GM18907 (cell line): ENCODE measurements around the gene RAB33A.
A peak's percentile ranks its signal among the peaks of the same experiment; 100 is the strongest.

Experiments used
- ATAC-seq: cut with Tn5 transposase; IDR thresholded peaks from one replicate; pipeline ENCODE4 v1.9.1; 2021; ENCODE audit warnings: mild to moderate bottlenecking, moderate library complexity; ENCODE audit not compliant: unreplicated experiment

The RAB33A gene

DNA sequence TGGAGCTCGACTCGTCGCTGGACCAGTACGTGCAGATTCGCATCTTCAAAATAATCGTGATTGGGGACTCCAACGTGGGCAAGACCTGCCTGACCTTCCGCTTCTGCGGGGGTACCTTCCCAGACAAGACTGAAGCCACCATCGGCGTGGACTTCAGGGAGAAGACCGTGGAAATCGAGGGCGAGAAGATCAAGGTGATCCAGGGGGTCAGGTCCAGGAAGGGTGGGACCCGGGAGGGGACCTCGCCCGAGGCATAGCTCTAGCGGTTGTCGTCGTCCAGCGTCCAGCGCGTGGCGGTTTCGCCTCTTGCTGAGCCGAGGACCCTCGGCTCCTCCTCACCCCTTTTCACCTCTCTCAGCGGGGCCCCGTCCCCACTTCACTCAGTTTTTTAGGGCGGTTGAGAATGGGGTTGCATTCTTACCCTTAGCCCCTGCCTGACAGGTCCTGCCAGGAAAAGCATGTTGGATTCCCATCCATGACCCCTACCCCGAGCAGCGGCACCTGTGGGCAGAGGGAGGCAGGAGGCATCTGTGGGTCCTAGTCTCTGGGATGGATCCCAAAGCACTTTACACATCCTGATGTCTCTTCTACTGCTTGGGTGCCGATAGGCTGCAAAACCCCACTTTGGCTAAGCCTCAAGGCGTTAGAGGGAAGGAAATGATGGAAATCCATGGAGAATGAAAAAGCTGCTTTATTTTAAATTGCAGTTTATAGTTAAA lies 524 bp downstream of the RAB33A start:
- ATAC-seq, result no peak

DNA sequence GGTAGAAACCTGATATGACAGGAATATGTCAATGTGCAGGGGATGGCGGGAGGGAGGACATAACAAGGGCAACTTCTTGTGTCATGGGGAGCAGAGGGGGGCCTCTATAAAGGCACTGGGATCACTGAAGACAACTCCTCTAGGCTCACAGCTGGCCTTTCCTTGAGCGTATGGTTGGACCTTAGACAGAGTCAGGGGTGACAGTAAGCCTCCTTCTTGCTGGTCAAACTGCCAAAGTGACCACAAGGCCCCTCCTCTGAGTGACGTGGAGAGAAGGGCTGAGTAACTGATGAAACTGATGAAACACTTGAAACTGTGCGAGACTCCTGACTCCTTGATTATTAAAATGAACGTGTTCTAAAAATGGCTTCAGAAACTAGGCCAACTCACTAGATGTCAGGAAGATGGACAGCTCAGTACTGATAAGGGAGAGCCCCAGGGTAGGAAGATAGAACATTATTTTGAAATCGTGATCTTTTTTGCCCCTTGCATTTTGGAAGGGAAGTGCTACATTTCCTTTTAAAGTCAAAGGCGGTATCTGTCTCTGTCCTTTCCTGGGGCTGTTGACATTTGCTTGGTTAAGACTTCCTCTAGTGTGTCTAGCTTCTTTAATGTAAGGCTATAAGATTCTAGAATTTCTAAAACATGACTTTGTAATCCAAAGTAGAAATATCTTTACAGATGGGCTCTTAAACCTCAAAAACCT lies 1.6 kb downstream of the RAB33A start:
- peak; percentile 34 for ATAC-seq

DNA sequence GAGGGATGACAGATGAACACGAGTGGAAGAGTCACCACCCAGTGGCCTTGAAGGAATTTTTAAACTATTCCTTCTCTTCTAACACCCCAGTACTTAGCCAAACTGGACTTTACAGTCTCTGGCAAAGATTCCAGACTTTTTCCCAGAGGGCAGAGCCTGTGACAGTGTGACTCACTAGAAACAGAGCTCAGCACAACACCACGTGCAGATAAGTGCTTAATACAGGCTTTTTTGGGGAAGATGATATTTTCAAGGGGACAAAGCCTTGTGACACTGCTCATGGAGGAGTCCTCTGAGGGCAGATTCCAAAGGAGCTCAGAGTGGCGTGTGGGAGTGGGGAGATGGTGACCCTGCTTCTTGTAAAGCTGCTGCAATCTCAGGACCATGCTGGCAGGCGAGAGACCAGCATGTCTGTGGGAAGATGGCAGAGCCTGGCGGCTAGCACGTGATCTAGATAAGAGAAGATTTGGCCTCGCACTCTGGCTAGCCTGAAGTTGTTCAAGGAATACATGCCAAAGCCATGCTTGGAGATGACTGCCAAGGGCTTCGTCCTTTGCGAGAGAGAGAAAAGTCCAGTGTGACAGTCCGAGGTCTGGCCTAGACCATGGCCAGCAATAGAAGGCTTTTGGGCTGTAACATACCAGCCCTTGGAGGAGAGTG lies 2.4 kb downstream of the RAB33A start:
- no peak for ATAC-seq

DNA sequence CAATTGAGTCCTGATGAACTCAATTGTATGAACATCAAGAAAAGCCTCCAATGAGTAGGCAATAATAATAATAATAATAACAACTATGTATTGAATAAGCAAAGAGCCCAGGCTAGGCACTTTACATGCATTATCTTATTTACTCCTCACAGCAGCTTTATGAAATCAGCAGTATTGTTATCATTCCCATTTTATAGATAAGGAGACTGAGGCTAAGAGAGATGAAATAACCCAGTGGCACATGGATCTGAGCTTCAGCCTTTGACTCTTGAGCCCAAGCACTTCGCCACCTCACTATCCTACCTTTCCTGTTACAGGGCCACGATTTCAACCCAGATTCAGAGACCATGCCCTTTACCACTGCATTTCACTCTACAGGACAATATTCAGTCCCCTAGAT lies 3.2 kb downstream of the RAB33A start:
- ATAC-seq, result no peak

DNA sequence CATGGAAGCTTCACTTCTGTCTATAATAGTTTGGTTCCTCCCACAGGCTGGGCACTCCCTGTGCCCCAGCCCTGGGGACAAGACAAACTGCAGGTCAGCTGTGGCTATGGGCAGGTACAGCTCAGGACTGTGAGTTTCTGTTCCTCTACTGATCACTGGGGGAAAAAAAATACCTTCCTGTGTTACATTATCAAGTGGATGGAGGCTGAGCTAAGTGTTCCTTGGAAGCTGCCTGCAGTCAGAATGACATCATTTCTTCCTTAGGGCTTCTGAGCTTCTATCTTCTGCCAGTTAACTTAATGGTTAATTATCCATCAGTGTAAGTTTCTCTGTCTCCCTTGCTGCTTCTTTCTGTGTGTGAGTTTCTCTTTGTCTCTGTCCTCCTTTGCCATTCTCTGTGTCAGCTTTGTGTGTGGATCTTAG lies 4.6 kb downstream of the RAB33A start:
- peak; percentile 82 for ATAC-seq

DNA sequence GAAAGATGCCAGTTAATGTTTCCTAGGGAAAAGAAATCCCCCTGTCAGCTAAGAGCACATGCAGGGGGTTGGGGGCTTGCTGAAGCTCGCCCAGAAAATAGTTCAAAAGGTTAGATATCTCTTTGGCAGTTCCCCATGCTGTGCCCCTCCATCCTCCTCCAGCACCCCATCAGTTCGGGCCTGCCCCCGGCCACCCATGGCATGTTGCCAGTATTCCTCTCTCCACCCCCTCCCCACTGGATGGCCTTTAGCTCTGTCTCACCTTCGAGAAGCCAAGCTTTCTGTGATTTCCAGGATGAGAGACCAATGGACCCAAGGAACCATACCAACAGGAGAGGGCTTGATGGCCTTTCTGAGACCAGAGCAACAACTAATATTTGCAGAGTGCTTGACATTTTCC lies 5.2 kb downstream of the RAB33A start:
- no peak for ATAC-seq

DNA sequence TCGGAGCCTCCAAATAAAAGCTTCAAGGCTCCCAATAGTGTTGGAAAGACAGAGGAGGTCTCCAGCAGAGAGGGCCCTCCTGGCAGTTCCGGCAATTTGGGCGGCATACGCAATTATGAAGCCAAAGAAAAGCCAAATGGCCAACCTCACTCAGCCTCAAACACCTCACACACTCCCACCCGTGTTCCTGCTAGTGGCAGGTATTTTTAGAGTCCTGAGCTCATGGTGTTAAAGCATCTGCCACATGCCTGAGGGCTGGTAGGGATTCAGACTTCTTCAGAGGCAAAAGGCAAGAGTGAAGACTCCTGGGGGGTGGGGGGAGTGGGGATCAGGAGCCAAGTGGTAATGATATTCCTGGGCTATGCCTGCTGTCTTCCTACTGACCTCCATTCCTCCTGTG lies 7.4 kb downstream of the RAB33A start:
- no peak for ATAC-seq

DNA sequence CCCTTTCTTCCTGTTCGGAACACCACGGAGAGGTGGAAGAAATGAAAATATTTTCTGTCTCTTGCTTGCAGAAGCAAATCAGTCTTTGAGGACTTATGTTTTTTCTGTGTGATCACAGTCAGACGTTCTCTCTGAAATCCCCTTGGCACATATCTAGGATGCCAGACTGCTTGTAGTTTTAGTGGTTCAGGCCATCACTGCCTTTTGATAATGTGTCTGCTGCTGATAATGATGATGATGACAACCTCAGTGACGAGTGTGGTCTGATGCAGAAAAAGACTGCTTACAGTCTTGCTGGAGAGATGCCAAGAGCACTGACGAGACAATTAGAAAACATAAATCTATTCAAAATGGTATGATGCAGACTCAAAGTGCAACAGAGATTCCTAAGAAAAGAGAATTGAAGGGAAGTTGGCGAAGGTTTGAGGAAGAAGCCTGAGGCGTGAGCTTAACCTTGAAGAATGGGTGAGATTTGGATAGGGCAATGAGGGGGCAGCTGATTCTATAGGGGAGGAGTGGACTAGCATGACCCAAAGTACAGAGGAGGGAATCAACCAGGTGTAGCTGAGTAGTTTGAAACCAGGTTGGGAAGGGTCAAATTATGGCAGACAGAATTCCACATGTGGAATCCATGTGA lies 7.9 kb downstream of the RAB33A start:
- no peak for ATAC-seq

DNA sequence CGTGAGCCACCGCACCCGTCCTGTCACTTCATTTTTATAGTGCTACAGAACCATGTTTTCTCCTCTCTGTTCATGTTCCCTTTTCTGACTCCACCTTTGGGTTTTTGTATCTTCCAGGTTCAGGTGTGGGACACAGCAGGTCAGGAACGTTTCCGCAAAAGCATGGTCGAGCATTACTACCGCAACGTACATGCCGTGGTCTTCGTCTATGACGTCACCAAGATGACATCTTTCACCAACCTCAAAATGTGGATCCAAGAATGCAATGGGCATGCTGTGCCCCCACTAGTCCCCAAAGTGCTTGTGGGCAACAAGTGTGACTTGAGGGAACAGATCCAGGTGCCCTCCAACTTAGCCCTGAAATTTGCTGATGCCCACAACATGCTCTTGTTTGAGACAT lies 12.4 kb downstream of the RAB33A start:
- ATAC-seq, result no peak

DNA sequence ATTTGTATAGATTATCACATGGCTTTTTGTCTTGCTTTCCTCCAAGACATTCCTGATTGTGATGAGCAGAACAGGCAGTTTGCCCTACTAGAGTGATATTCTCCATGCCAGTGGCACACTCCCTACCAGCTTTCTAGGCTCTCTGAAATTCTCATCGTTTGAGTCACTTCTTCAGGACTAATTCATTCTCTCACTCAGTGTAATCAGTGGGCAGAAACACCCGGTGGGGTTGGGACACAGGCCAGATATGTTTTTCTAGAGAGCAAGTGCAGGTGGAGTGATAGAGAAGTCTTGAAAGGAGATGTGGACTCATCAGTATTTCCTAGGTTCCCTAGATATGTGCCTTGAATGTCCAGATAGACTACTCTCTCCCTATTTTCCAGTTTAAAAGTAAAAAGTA lies 13.1 kb downstream of the RAB33A start:
- no peak for ATAC-seq

DNA sequence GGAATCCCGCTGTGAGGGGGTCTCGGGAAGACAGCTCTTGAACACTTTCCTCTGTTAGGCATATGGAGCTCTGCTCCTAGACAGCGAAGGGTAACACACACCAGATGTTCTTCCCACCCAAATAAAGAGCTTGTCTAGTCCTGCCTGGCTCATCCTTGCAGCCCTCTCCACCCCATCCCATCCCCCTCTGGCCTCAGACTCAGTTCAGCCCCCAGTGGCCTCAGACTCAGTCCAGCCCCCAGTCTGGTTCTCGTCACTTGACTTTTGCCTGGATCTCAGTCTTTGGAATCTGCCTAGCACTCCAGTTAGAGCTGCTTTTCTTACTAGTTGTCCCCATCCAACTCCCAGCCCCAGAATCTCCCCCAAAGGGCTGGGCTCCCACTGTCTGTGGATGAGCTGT lies 14.9 kb downstream of the RAB33A start:
- ATAC-seq, result no peak

DNA sequence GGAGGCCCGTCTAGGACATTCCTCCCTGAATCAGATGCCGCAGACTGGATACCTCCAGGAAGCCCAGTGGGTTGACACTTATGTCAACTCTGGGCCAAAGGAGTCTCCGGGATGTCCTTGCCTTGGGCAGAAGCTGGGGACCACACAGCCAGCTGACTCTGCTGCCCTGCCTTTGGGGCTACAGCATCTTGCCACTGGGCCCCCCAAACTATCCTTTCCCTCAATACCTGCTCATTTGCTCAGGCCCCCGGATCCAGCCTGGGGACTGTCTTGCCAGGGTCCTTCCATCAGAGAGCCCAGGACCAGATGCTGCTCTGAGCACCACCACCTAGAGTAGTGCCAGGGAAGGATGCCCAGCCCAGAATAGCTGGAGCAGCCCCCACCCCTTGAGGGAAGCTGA lies 19.0 kb downstream of the RAB33A start:
- no peak for ATAC-seq

DNA sequence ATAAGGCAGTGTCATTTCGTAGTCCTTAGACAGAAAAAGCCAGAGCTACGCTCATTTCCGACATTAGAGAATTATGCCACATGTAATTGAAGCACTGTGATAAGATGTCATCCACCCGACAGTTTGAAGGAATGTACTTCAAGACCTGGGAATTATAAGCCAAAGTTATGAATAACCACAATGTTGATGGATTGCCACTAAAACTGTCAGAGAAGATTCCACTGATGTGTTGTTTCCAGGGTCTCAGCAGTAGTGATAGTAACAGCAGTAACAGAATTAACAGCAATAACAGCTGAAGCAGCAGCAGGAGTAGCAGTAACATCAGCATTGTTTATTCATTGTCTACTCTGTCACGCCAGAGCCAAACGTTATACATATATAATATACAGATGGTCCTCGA lies 24.7 kb downstream of the RAB33A start:
- ATAC-seq, result no peak

DNA sequence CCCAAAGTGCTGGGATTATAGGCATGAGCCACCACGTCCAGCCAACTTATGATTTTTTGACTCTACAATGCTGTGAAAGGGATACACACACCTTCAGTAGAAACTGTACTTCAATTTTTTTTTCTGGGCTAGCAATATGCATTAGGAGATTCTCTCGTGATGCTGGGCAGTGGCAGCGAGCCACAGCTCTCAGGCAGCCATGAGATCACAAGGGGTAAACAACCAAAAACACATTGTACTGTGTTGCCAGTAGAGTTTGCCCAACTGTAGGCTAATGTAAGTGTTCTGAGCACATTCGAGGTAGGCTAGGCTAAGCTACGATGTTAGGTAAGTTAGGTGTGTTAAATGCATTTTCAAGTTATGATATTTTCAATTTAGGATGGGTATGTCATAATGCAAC lies 25.7 kb downstream of the RAB33A start:
- ATAC-seq, result no peak

DNA sequence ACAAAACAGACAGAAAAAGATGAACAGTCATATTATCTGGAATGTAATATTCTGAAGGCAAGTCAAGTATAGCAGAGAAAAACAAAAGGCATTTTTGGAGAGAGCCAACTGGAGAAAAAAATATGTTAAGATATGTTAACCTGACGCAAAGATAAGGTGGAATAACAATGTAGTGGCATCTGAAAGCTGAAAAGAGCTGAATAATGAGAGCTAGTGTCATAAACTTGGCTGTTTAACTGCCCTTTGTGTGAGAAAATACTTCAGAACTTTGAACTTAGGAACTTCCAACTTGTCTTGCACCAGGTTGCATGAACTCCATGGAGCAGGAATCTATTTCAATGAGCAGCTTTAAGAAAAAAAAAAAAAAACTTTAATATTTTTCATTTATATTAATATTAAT lies 32.9 kb downstream of the RAB33A start:
- no peak for ATAC-seq

DNA sequence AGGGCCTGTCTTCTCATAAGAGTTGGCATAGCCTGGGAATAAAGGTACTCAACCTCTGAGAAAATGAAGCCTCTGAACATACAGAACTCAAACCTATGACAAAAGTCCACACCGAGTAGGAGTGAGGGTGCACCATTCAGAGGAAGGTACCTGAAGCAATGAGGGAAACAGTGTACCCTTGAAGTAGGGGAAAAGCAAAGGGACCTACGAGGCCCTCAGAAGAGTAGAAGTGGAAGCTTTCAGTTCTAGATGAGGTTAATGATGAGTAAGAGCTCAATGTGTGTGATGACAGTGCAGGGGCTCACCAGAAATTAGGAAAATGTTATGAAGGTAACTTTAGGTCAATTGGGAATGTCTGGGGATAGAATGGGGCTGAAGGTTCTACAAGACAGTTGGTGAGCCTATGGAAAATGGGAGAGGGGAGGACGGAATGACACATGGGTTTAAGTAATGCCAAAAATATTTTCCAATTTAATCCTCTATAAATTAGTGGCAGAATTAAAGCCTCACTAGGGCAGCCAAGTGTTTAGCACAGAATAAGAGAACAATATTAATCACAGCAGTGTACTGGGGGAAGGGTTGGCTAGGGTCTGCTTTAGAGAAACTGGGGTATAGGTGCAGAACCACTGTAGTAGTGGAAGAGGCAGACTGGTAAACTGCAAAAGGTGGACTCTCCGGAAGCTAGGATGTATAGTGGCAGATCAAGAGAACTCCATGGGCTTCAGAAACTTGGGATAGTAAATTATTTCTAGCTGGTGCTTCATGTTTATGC lies 39.8 kb downstream of the RAB33A start:
- no peak for ATAC-seq

DNA sequence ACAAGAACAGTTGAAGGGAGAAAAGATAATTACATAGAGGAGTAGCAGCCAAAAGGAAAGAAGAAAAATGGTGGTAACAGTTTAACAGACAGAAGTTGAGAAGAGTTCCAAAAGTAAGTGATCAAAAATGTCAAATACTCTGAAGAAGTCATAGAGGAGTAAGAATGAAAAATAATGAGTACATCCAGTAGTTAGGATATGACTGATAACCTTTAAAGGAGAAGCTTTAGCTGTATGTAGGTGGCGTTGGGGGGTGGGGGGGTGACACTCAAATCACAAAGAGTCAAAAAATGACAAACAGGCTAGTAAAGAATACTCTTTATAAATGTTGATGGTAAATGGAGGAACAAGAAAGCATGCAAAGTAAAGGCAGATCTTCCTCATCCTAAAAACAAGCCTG lies 40.6 kb downstream of the RAB33A start:
- ATAC-seq, result no peak

DNA sequence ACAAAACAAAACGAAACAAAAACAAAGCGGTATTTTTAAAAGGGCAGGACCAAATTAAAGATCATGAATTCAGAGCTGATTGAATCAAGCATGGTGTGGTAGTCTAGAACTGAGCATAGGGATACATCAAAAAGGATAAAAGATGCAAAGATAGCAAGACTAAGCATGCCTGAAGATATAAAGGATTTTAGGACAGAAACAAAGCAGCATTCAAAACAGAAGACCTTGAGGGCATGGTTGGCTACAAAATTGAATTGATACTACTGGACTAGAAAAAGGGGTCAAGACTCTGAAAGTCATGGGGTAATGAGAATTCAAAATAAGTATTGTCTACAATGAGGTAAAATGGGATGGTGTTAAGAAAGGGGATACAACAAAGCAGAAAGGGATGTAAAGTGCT lies 41.6 kb downstream of the RAB33A start:
- no peak for ATAC-seq

DNA sequence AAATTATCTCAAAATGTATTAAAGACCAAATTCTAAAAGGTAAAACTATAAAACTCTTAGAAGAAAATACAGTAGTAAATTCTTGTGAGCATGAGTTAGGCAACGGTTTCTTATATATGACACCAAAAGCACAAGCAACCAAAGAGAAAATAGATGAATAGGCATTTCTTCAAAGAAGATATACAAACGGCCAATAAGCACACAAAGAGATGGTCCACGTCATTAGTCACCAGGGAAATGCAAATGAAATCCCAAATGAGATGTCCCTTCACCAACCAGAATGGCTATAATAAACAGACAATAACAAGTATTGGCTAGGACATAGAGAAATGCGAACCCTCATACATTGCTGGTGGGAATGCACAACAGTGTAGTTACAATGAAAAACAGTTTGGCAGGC lies 44.6 kb downstream of the RAB33A start:
- ATAC-seq, result no peak

DNA sequence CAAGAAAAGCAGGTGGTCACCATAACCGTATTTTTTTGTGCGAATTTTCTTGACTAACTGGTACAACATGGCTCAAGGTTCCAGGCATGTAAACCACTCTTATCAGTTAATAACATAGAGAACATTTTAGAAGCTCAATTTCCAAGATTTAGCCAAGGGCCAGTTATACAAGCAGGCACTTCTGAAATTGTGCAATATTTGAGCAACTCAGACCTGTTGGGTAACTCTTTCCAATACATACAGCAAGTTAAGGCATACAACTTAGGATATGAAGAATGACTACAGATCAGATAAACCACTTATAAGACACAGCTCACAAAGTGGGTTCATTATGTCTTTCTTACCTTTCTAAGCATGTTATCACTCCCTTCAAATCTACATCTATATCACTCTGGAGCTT lies 53.0 kb downstream of the RAB33A start:
- ATAC-seq, result no peak

DNA sequence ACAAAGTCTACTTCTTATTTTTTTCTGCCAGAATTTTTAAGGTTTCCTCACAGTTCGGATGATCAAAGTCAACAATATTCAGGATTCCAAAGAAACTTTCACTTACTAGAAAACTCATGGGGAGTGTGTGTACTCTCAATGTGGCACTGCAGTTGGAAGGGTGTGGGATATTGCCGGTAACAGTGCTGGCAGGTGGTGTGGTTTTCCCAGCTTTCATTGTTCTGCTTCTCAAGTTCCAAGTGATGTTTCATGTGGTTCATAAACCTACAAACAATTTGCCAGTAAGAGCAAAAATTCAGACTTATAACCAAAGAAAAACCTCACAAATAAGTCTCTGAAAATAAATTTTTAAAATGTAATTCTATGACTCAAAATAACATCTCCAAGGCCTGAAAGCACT lies 57.1 kb downstream of the RAB33A start:
- no peak for ATAC-seq
